ENCODE measurements around the gene GPR32. TPM values are rescaled to one million over a fixed set of nuclear protein-coding genes. Genes with fewer than 3 reads are reported as not detected.

The GPR32 gene
- total and polyA plus RNA-seq, 10 of the 15 experiments (the other 5 are each of a cell fraction or from before 2014, with no cell fraction given), result not detected

GRCh38 chr19:50723069-50723468 is 47.2 kb upstream of the GPR32 start, which contains the start of gene CLEC11A:
Gene CLEC11A (plus strand): TSS chr19:50723364. CDS start chr19:50723526, 162 bp downstream.
- intact Hi-C loops (cut with micrococcal nuclease; ENCODE audit: unreplicated experiment), result no loop called here
- POLR2A ChIA-PET, result no interaction called here
- RAD21 ChIA-PET (ENCODE audit: unreplicated experiment), result no interaction called here
- peaks cover 5% of the 10 kb centered on the region in 2 experiments; a peak in 3 of 4 replicates for H3K27me3 ChIP-seq (replicated peaks in 1 of 2; ENCODE audit: control insufficient read depth in 2 of 2, insufficient read depth in 2 of 2, low read length in 1 of 2)
- ATAC-seq, result no peak
- no peak within 1 kb of the TSS for H3K4me2 ChIP-seq (ENCODE audit: control insufficient read depth, insufficient read depth)
- CTCF ChIA-PET, result no interaction called here
- no peak within 1 kb of the TSS for H3K27ac ChIP-seq (ENCODE audit: control insufficient read depth, insufficient read depth)
- no peaks in the 10 kb centered on the region for H3K4me1 ChIP-seq (ENCODE audit: control insufficient read depth, insufficient read depth, low read length)
- peaks cover 1% of the 10 kb centered on the region; the same call in 2 of the 3 replicates for H3K9me3 ChIP-seq (replicated peaks; ENCODE audit: control insufficient read depth, insufficient read depth, low read length)
- SMC1A ChIA-PET (ENCODE audit: uncharacterized antibody, unreplicated experiment), result no interaction called here
- no peak within 1 kb of the TSS for H3K9ac ChIP-seq (ENCODE audit: control insufficient read depth, insufficient read depth, low read length)
- FAIRE-seq, result no peak
- no peaks in the 10 kb centered on the region for H3K36me3 ChIP-seq (ENCODE audit: control insufficient read depth in 2 of 2, insufficient read depth in 2 of 2, low read length in 1 of 2)
- TF ChIP-seq NFXL1 (IDR thresholded peaks at IDR 0.05; ENCODE audit: borderline replicate concordance), result no peak
- TF ChIP-seq, protein P1, sequence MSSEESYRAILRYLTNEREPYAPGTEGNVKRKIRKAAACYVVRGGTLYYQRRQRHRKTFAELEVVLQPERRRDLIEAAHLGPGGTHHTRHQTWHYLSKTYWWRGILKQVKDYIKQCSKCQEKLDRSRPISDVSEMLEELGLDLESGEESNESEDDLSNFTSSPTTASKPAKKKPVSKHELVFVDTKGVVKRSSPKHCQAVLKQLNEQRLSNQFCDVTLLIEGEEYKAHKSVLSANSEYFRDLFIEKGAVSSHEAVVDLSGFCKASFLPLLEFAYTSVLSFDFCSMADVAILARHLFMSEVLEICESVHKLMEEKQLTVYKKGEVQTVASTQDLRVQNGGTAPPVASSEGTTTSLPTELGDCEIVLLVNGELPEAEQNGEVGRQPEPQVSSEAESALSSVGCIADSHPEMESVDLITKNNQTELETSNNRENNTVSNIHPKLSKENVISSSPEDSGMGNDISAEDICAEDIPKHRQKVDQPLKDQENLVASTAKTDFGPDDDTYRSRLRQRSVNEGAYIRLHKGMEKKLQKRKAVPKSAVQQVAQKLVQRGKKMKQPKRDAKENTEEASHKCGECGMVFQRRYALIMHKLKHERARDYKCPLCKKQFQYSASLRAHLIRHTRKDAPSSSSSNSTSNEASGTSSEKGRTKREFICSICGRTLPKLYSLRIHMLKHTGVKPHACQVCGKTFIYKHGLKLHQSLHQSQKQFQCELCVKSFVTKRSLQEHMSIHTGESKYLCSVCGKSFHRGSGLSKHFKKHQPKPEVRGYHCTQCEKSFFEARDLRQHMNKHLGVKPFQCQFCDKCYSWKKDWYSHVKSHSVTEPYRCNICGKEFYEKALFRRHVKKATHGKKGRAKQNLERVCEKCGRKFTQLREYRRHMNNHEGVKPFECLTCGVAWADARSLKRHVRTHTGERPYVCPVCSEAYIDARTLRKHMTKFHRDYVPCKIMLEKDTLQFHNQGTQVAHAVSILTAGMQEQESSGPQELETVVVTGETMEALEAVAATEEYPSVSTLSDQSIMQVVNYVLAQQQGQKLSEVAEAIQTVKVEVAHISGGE (CRISPR knock-in tag; IDR thresholded peaks at IDR 0.05), result no peak
- in situ Hi-C loops (cut with MboI), result no loop called here
- no TSS peak for BruUV-seq (replicated peaks)
- no peak within 1 kb of the TSS for H2AFZ ChIP-seq (ENCODE audit: control insufficient read depth, low read depth, low read length)
- 34% methylated on average over 15 of the region's 15 CpGs for WGBS (ENCODE audit: insufficient coverage, insufficient replicate concordance, low lambda C conversion rate, missing lambda C conversion rate)
- no peak for DNase-seq (ENCODE audit: low read depth, low spot score)
- no peaks in the 10 kb centered on the region for H4K20me1 ChIP-seq (ENCODE audit: control insufficient read depth, insufficient read depth)
- no peak within 1 kb of the TSS for H3K4me3 ChIP-seq
- no peaks in the 10 kb centered on the region for H3K79me2 ChIP-seq (ENCODE audit: control insufficient read depth, insufficient read depth, low read length)

Data from GM12878 (cell line).